Lung (tissue), 12 donors: ENCODE measurements around the gene IRX1. TPM values are rescaled to one million over a fixed set of nuclear protein-coding genes. Genes with fewer than 3 reads are reported as not detected.

Experiments used
- ATAC-seq: fragments of 200-7000 bp; cut with Tn5 transposase; one replicate; pipeline ENCODE4 v1.9.1; 2020; ENCODE audit warnings: moderate number of reproducible peaks; ENCODE audit not compliant: insufficient read depth, low FRiP score
- DNase-seq, 3 donors: peaks; one replicate each; pipeline ENCODE4 v3.0.0-alpha.2; 2013 to 2017
- H3K27ac ChIP-seq, 2 donors: one replicate each; pipeline ENCODE4 v1.5.1; 2013; ENCODE audit warnings: mild to moderate bottlenecking in 2 of 2, moderate library complexity in 2 of 2, control low read depth in 1 of 2, inconsistent platforms in 1 of 2, low read depth in 1 of 2, low read length in 1 of 2
- H3K27me3 ChIP-seq, 3 donors: one replicate each; pipeline ENCODE4 v1.5.1; 2013; ENCODE audit warnings: low read length in 2 of 3; ENCODE audit not compliant: control insufficient read depth in 3 of 3, insufficient read depth in 3 of 3
- H3K36me3 ChIP-seq, 4 donors: one replicate each; pipeline ENCODE4 v1.5.1; 2013; ENCODE audit warnings: low read length in 4 of 4, mild to moderate bottlenecking in 1 of 4, moderate library complexity in 1 of 4; ENCODE audit not compliant: control insufficient read depth in 4 of 4, insufficient read depth in 4 of 4
- H3K4me1 ChIP-seq, 5 donors: one replicate each; pipeline ENCODE4 v1.5.1; 2013; ENCODE audit warnings: low read length in 5 of 5, mild to moderate bottlenecking in 2 of 5, moderate library complexity in 1 of 5; ENCODE audit not compliant: control insufficient read depth in 5 of 5, insufficient read depth in 5 of 5
- H3K4me3 ChIP-seq: one replicate; pipeline ENCODE4 v1.5.1; 2013; ENCODE audit warnings: mild to moderate bottlenecking, control low read depth, moderate library complexity
- H3K9ac ChIP-seq, 2 donors: one replicate each; pipeline ENCODE4 v1.5.1; 2013; ENCODE audit warnings: low read length in 2 of 2, control low read depth in 1 of 2; ENCODE audit not compliant: insufficient read depth in 1 of 2
- H3K9me3 ChIP-seq, 4 donors: one replicate each; pipeline ENCODE4 v1.5.1; 2013; ENCODE audit warnings: low read length in 3 of 4, mild to moderate bottlenecking in 1 of 4, moderate library complexity in 1 of 4; ENCODE audit not compliant: control insufficient read depth in 4 of 4, insufficient read depth in 3 of 4
- CTCF ChIP-seq: IDR thresholded peaks from 2 replicates; pipeline ENCODE4 v1.5.1; 2012; ENCODE audit warnings: mild to moderate bottlenecking; ENCODE audit errors: control extremely low read depth, extremely low read depth
- WGBS, 2 donors: extraction: QIAGEN DNeasy Blood & Tissue Kit; methylation state at CpG; one replicate each; pipeline ENCODE4 v1.1.7; 2013; 5-methylcytosine and 5-hydroxymethylcytosine counted together
- polyA plus RNA-seq, 2 donors: library from polyadenylated mRNA; stranded (reverse); fragments of 200-250 nt; gene quantifications; one replicate each; pipeline ENCODE4 v1.2.1, GENCODE V29; 2013
- total RNA-seq, 2 donors: library from RNA; depleted of rRNA in 1 of 2; stranded (reverse); fragments of >200 nt in 1 of 2; gene quantifications; one replicate each; pipeline ENCODE4 v1.2.1, GENCODE V29; 2014 to 2021
- donor health status: control.
- donor health status: control.
- donor health status: Bipolar disorder and iron deficiency.
- donor health status: healthy.
- donor health status: DM: yes; HTN: yes; CAD: no.

IRX1 gene
- total and polyA plus RNA-seq, 4 donors, result 3.6 to 25.7 (median 9.1) TPM

- Histone ChIP-seq H3K4me3 (no peak overlapping the region), H3K4me1 (no peaks in the 10 kb centered on the region), H3K36me3 (no peaks in the 10 kb centered on the region), H3K9ac (no peak overlapping the region), H3K27me3 (no peaks in the 10 kb centered on the region), H3K27ac (no peak overlapping the region), H3K9me3 (peaks cover 0 to 4% (median 0%) of the 10 kb centered on the region in 4 donors)
- no peak for TF ChIP-seq CTCF
- 84 to 86% methylated on average over 8 of the region's 8 CpGs for WGBS, 2 donors
- ATAC-seq, result no peak
- no peak for DNase-seq
These were observed 55.2 kb downstream of the IRX1 start for GRCh38 chr5:3650868-3651267.
